Measurements from ENCODE around the gene FAM81A.

Gene FAM81A

DNA sequence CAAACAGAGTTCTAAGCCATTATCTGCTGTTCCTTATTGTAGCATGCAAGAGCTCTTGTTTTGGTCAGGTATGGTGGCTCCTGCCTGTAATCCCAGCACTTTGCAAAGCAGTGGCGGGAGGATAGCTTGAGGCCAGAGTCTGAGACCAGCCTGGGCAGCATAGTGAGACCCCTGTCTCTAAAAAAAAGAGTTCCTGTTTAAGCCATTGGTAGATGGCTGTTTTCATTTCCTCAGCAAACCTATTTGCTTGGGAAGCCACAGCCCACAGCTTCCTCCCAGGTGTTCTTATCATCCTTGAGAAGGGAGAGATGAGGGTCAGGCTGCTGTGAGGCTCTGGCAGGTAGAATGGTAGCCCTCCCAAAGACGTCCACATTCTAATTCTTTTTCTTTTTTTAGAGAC lies 24.4 kb upstream of the FAM81A start:
- TF ChIP-seq, protein P1, sequence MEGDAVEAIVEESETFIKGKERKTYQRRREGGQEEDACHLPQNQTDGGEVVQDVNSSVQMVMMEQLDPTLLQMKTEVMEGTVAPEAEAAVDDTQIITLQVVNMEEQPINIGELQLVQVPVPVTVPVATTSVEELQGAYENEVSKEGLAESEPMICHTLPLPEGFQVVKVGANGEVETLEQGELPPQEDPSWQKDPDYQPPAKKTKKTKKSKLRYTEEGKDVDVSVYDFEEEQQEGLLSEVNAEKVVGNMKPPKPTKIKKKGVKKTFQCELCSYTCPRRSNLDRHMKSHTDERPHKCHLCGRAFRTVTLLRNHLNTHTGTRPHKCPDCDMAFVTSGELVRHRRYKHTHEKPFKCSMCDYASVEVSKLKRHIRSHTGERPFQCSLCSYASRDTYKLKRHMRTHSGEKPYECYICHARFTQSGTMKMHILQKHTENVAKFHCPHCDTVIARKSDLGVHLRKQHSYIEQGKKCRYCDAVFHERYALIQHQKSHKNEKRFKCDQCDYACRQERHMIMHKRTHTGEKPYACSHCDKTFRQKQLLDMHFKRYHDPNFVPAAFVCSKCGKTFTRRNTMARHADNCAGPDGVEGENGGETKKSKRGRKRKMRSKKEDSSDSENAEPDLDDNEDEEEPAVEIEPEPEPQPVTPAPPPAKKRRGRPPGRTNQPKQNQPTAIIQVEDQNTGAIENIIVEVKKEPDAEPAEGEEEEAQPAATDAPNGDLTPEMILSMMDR (IDR thresholded peaks at IDR 0.05) = no peak

GRCh38 chr15:59416816-59417215 lies 21.2 kb upstream of the FAM81A start:
- TF ChIP-seq, protein P1 (IDR thresholded peaks at IDR 0.05) = no peak

DNA sequence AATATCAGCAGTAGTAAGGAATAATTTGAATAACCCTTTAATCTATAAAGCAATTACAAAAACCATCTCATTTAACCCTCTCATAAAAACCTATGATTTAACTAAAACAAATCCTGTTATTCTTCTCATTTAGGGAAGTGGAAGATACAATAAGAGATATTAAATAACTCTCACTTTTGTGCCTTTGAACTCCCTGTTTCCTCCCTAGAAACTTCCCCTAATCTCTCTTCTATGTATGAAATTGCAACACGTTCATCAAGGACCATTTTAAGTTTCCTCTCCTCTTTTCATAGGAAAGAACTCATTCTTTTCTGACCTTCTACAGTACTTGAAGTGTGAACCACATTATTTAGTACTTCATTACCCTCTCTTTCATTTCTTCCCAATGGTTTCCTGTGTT lies 18.8 kb upstream of the FAM81A start:
- TF ChIP-seq, protein P1 (IDR thresholded peaks at IDR 0.05) = no peak

DNA sequence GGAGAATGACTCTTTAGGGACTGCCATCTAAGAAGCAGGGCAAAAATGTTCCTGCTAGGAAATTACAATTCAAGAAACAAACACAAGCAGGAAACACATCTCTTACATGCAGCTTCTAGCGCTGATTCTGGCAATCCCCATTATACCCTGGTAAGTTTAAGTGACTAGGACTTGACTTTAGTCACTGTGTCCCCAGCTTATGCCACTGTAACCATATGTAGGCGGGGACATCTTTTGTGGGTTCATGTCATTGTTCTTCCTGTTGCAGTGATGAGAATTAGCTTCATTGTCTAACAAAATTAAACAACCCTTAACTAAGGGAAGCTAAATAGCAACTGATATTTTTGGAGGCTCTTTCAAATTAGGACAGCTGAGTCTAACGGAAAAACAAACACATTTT lies 17.9 kb upstream of the FAM81A start:
- TF ChIP-seq, protein P1 (IDR thresholded peaks at IDR 0.05) = no peak

DNA sequence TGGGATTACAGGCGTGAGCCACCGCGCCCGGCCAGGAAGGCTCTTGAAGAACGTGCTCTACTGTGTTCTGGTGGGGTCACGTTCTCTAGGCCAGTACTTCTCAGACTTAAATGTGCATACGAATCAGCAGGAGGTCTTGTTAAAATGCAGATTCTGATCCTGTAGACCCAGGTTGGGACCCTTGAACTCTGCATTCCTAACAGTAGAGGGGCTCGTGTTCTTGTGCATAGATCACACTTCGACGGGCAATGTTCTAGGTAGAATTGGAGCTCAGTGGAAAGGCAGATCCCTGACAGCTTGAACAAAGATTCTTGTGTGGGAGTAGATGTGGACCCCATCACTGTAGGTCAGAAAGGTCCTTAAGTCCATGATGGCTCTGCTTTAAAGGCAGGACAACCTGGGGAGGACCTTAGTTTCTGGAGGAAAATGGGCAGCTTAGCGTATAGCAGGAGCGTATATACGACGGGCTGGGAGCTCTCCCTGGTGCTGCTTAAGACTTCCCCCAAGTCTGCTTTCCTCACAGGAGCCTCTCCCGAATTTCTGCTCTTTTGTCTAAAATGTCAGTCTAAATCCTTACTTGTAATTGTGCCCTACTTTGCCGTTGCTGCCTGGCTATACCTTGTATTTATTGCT lies 16.9 kb upstream of the FAM81A start:
- TF ChIP-seq, protein P1 (IDR thresholded peaks at IDR 0.05) = no peak

GRCh38 chr15:59424616-59425015 lies 13.4 kb upstream of the FAM81A start:
- TF ChIP-seq, protein P1 (IDR thresholded peaks at IDR 0.05) = no peak

DNA sequence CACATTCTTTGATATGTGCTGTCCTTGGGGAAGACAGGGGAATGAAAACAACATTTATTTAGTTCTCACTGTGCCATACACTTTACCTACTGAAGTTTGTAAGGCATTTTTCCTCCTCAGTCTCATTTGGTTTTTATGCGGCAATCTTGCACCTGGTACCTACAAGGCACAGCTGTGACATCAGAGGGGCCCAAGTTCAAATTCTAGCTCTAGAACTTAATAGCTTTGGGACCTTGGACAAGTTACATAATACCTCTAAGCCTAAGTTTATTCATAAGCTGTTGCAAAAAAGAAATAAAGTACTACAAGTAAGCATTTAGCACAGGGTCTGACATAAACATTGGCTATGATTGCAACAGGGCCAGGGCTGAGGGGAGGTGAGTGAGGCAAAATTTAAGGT lies 5.6 kb upstream of the FAM81A start:
- TF ChIP-seq, protein P1 (IDR thresholded peaks at IDR 0.05) = no peak

DNA sequence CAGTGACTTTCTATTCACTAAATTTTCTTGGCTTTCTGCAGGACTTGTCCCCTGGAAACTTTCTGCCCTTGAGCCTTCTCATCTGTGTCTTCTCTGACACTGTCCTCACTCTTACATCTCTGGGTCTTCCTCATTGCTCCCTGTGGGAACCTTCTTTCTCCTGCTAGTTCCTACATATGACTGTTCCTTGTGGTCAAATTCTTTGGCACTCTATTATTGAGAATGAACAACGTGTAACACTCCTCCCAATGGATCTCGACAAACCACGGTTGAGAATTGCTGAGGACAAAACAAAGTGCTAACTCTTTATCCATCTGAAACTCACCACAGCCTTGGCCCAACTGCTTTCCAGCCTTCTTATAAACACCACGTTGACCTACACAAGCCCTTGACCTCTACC lies 3.5 kb upstream of the FAM81A start:
- TF ChIP-seq, protein P1 (IDR thresholded peaks at IDR 0.05) = no peak
